B cell (primary cell): Measurements from ENCODE around the gene AUNIP. TPM values are rescaled to one million over a fixed set of nuclear protein-coding genes. Genes with fewer than 3 reads are reported as not detected.

Experiments
- ATAC-seq: fragments of 200-7000 bp; cut with Tn5 transposase; one replicate; pipeline ENCODE4 v1.10.0; 2021; ENCODE audit warnings: low read depth, mild to moderate bottlenecking, moderate number of reproducible peaks, moderate library complexity
- CTCF ChIA-PET: fragments of 350-600 bp; sonication (Branson Sonifier 250); formaldehyde crosslinking; loops from one replicate; lab custom pipeline; 2021; ENCODE audit warnings: antibody characterized with exemption, inconsistent platforms; lab: Charles Lee
- POLR2A ChIA-PET: fragments of 350-600 bp; sonication (Branson Sonifier 250); formaldehyde crosslinking; loops from one replicate; lab custom pipeline; 2021; ENCODE audit warnings: antibody characterized with exemption; lab: Charles Lee
- DNase-seq: peaks from one replicate; pipeline ENCODE4 v3.0.0; 2013
- H2AFZ ChIP-seq: 2 replicates; pipeline ENCODE4 v1.6.1; 2012; ENCODE audit warnings: mild to moderate bottlenecking, low read depth, low read length; ENCODE audit not compliant: insufficient read depth, poor library complexity, severe bottlenecking
- H3K27ac ChIP-seq, 2 donors: 1 replicate in 1 of 2; 2 replicates in 1 of 2; pipeline ENCODE4 v1.5.1; 2012 to 2013; ENCODE audit warnings: low read length in 2 of 2, mild to moderate bottlenecking in 2 of 2, moderate library complexity in 1 of 2
- H3K27me3 ChIP-seq, 4 experiments: fragments of 200-600 bp in 1 of 4; sonication (generic) in 1 of 4; replicated peaks in 1 of 4; 1 replicate in 2 of 4; 2 replicates in 2 of 4; pipeline versions ENCODE4 v1.6.1 to v1.7.0; 2013 to 2016; ENCODE audit warnings: low read length in 3 of 4, mild to moderate bottlenecking in 2 of 4, mixed read lengths in 1 of 4, moderate library complexity in 1 of 4; ENCODE audit not compliant: insufficient read depth in 4 of 4, control insufficient read depth in 3 of 4; ENCODE audit errors: control extremely low read depth in 1 of 4
- H3K36me3 ChIP-seq, 2 experiments: replicated peaks in 1 of 2; 1 replicate in 1 of 2; 2 replicates in 1 of 2; pipeline versions ENCODE4 v1.6.1 to v1.7.1; 2013; ENCODE audit warnings: low read length in 1 of 2; ENCODE audit not compliant: insufficient read depth in 2 of 2, control insufficient read depth in 1 of 2; ENCODE audit errors: control extremely low read depth in 1 of 2, extremely low read depth in 1 of 2
- H3K4me1 ChIP-seq, 2 donors: fragments of 200-600 bp in 1 of 2; sonication (generic) in 1 of 2; 1 replicate in 1 of 2; 2 replicates in 1 of 2; pipeline versions ENCODE4 v1.5.1 to v1.6.1; 2013 to 2017; ENCODE audit warnings: low read length in 2 of 2; ENCODE audit not compliant: control insufficient read depth in 2 of 2, insufficient read depth in 2 of 2
- H3K4me2 ChIP-seq: replicated peaks from 2 replicates; pipeline ENCODE3; 2012; ENCODE audit warnings: mild to moderate bottlenecking, low read depth, low read length; ENCODE audit not compliant: poor library complexity, severe bottlenecking
- H3K4me3 ChIP-seq, 5 experiments: fragments of 200-600 bp in 1 of 5; sonication (generic) in 1 of 5; 1 replicate in 3 of 5; 2 replicates in 2 of 5; pipeline versions ENCODE4 v1.5.1 to v1.7.0; 2011 to 2016; ENCODE audit warnings: low read length in 4 of 5, mild to moderate bottlenecking in 4 of 5, low read depth in 2 of 5, control low read depth in 1 of 5, moderate library complexity in 1 of 5; ENCODE audit not compliant: insufficient read depth in 1 of 5; ENCODE audit errors: control extremely low read depth in 1 of 5, extremely low read depth in 1 of 5
- H3K79me2 ChIP-seq: fragments of 200-600 bp; sonication (generic); one replicate; pipeline ENCODE4 v1.6.0; 2016; ENCODE audit warnings: low read length; ENCODE audit not compliant: control insufficient read depth, insufficient read depth
- H3K9ac ChIP-seq: fragments of 200-600 bp; sonication (generic); 2 replicates; pipeline ENCODE4 v1.6.1; 2017; ENCODE audit warnings: mild to moderate bottlenecking, low read length, moderate library complexity
- H3K9me3 ChIP-seq, 3 donors: one replicate each; pipeline versions ENCODE4 v1.6.1 to v1.7.1; 2013; ENCODE audit warnings: low read length in 2 of 3; ENCODE audit not compliant: control insufficient read depth in 2 of 3, insufficient read depth in 1 of 3; ENCODE audit errors: control extremely low read depth in 1 of 3
- H4K20me1 ChIP-seq: 2 replicates; pipeline ENCODE4 v1.6.0; 2012; ENCODE audit warnings: mild to moderate bottlenecking, low read length; ENCODE audit not compliant: insufficient read depth, control insufficient read depth, poor library complexity, severe bottlenecking
- H3K27ac Mint-ChIP-seq: one replicate; pipeline ENCODE4 v1.8.0; 2021; ENCODE audit warnings: mixed read lengths
- H3K27me3 Mint-ChIP-seq: one replicate; pipeline ENCODE4 v1.8.0; 2021; ENCODE audit warnings: mixed read lengths
- H3K4me1 Mint-ChIP-seq: one replicate; pipeline ENCODE4 v1.8.0; 2021; ENCODE audit warnings: mixed read lengths
- H3K4me3 Mint-ChIP-seq: one replicate; pipeline ENCODE4 v1.8.0; 2021; ENCODE audit warnings: mixed read lengths
- H3K9me3 Mint-ChIP-seq: one replicate; pipeline ENCODE4 v1.8.0; 2022; ENCODE audit warnings: mixed read lengths; ENCODE audit not compliant: insufficient read depth
- EZH2 ChIP-seq: IDR thresholded peaks from 2 replicates; pipeline ENCODE4 v1.6.1; 2012; ENCODE audit warnings: borderline replicate concordance, low read depth, mild to moderate bottlenecking, moderate library complexity, low read length; ENCODE audit not compliant: insufficient read depth, poor library complexity, severe bottlenecking
- WGBS: methylation state at CpG from one replicate; pipeline ENCODE4 v1.1.5; 2013; ENCODE audit warnings: missing lambda C conversion rate; ENCODE audit not compliant: insufficient coverage; 5-methylcytosine and 5-hydroxymethylcytosine counted together
- intact Hi-C: fragments of 100-400 bp; cut with micrococcal nuclease; formaldehyde crosslinking; loops from one replicate; pipeline ENCODE4 v1.10.0; 2022
- polyA plus RNA-seq: library from polyadenylated mRNA; depleted of rRNA; stranded (reverse); fragments of >200 nt; gene quantifications from 2 replicates; pipeline ENCODE4 v1.2.3, GENCODE V29; 2012
- total RNA-seq, 2 donors: library from RNA; stranded (reverse); fragments of 120-200 nt in 1 of 2; gene quantifications; 1 replicate in 1 of 2; 2 replicates in 1 of 2; pipeline versions ENCODE4 v1.2.3 to v1.2.4, GENCODE V29; 2013 to 2022
- TF ChIP-seq, protein P1 (sequence below): fragments of 200-600 bp; IDR thresholded peaks from one replicate; pipeline ENCODE4 v1.8.0; 2022; ENCODE audit warnings: antibody characterized with exemption, mild to moderate bottlenecking

The AUNIP gene
- total and polyA plus RNA-seq, 2 donors (not counting 1 experiment from before 2014, with no cell fraction given) = 0.27 TPM; not detected in 1

DNA sequence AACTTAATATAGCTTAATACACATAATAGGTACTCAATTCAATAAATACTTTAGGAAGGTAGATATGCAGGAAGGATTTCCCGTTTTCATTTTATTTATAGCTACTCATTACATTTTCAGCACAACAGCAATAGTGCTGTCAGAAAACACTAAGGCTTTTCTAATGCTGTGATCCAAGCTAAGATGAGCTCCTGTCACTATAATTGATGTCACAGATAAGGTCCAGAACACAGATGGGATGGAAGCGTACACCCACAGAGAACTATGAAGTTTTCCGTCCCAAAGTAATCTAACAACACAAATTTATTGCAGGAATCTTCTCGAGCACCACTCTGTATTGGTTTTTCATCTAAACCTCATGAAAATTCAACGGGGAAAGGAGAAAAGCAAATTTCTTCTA is 13.6 kb downstream of the AUNIP start:
- Mint-ChIP-seq H3K4me3 (no peak overlapping the region), H3K27ac (no peak overlapping the region), H3K27me3 (no peaks in the 10 kb centered on the region), H3K4me1 (peaks cover 6% of the 10 kb centered on the region), H3K9me3 (no peaks in the 10 kb centered on the region)
- DNase-seq = no peak
- intact Hi-C loops = no loop called here
- ATAC-seq = no peak
- Histone ChIP-seq H3K9me3 (no peaks in the 10 kb centered on the region), H3K79me2 (no peaks in the 10 kb centered on the region), H3K9ac (no peak overlapping the region), H2AFZ (no peak overlapping the region), H3K36me3 (no peaks in the 10 kb centered on the region), H3K27me3 (no peaks in the 10 kb centered on the region), H4K20me1 (no peaks in the 10 kb centered on the region), H3K4me1 (no peaks in the 10 kb centered on the region), H3K4me3 (no peak overlapping the region), H3K27ac (no peak overlapping the region), H3K4me2 (no peak overlapping the region)
- TF ChIP-seq, protein P1, sequence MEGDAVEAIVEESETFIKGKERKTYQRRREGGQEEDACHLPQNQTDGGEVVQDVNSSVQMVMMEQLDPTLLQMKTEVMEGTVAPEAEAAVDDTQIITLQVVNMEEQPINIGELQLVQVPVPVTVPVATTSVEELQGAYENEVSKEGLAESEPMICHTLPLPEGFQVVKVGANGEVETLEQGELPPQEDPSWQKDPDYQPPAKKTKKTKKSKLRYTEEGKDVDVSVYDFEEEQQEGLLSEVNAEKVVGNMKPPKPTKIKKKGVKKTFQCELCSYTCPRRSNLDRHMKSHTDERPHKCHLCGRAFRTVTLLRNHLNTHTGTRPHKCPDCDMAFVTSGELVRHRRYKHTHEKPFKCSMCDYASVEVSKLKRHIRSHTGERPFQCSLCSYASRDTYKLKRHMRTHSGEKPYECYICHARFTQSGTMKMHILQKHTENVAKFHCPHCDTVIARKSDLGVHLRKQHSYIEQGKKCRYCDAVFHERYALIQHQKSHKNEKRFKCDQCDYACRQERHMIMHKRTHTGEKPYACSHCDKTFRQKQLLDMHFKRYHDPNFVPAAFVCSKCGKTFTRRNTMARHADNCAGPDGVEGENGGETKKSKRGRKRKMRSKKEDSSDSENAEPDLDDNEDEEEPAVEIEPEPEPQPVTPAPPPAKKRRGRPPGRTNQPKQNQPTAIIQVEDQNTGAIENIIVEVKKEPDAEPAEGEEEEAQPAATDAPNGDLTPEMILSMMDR = no peak
- TF ChIP-seq EZH2 = no peak
- ChIA-PET CTCF (no interaction called here), POLR2A (no interaction called here)
- WGBS = 88% methylated on average over 5 of the region's 5 CpGs

DNA sequence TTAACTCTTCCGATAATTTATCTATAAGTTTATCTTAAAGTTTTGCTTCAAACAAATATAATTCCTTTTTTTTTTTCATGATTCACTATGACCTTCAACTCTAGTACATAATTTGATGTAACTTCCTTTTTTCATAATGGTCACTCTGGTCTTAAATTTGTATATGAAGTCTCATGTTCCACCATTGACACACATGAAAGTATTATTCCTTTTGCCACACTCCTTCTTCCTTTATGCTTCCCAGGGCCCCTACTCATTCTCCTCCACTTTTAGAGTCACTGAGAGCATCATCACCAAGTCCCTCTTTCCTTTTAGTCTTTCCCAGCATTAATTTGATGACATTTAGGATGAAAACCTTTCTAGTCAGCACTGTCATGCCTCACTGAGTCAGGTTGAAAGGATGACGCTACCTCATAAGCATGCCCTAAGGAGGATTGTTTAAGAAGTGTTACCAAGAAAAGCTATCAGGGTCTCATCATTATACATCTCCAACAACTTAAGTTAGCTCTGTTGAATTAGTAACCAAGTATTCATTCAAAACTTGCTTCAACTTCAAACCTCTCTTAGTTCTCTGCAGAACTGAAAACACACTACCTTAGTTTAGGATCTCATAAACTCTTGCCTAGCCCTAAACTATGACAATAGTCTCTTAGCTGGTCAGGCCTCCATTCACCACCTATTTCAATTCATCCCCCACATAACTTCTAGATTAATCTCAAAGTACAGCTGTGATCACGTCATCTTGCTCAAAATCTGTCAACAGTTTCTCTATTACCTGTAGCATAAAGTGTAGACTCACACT is 14.5 kb downstream of the AUNIP start:
- ChIA-PET POLR2A (no interaction called here), CTCF (no interaction called here)
- Histone ChIP-seq H3K36me3 (no peaks in the 10 kb centered on the region), H2AFZ (no peak overlapping the region), H3K4me2 (no peak overlapping the region), H3K27ac (no peak overlapping the region), H3K9ac (no peak overlapping the region), H3K79me2 (no peaks in the 10 kb centered on the region), H3K27me3 (no peaks in the 10 kb centered on the region), H4K20me1 (no peaks in the 10 kb centered on the region), H3K9me3 (no peaks in the 10 kb centered on the region), H3K4me3 (no peak overlapping the region), H3K4me1 (no peaks in the 10 kb centered on the region)
- intact Hi-C loops = no loop called here
- Mint-ChIP-seq H3K27ac (peak overlapping the region; percentile 7), H3K27me3 (no peaks in the 10 kb centered on the region), H3K4me1 (peaks cover 6% of the 10 kb centered on the region), H3K9me3 (peaks cover 2% of the 10 kb centered on the region), H3K4me3 (no peak overlapping the region)
- DNase-seq (no peak), ATAC-seq (no peak)
- TF ChIP-seq, protein P1 = no peak
- no peak for TF ChIP-seq EZH2
- 81% methylated on average over 1 of the region's 3 CpGs for WGBS
